ENCODE measurements around the gene NECTIN1.
A peak's percentile ranks its signal among the peaks of the same experiment; 100 is the strongest.

The NECTIN1 gene

DNA sequence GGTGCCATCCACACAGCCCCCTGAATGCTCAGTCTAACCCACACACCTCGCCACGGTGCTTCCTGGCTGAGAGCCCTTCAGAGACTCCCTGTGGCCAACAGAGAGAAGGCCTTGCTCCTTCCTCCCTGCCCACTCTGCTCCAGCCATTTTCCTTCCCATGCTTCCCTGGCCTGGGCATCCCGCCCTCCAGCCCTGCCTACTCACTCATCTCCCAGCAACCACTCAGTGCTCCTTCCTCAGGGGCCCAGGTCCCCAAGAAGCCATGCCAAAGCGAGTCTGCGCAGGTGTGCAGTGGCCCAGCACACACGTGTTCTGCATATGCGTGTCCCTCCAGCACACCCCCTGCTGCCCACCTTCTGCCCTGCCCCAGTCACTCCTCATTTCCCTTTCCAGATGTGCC, 56.4 kb downstream of the NECTIN1 start:
- no peak for DNase-seq (ENCODE audit: low read depth in 2 of 2)

DNA sequence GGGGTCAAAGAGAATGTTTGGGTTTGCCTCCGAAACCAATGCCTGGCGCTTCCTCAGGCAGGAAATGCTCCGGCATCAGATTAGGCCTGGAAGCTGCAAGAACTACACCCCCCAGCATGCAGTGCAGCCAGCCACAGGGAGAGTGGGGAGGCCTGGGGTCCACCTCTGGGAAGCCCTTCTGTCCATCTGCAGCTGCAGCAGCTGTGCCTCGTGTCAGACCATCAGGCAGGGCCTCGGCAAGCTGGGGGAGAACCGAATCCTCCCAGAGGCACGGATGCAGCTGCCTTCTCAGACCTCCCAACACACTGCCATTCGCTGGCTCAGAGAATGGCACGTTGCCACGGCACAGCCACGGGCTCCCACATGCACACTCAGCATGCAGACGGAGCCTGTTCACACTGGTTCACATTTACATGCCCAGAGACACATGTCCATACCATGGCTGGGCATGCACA, 57.4 kb downstream of the NECTIN1 start:
- no peak for DNase-seq (ENCODE audit: low read depth in 2 of 2)

DNA sequence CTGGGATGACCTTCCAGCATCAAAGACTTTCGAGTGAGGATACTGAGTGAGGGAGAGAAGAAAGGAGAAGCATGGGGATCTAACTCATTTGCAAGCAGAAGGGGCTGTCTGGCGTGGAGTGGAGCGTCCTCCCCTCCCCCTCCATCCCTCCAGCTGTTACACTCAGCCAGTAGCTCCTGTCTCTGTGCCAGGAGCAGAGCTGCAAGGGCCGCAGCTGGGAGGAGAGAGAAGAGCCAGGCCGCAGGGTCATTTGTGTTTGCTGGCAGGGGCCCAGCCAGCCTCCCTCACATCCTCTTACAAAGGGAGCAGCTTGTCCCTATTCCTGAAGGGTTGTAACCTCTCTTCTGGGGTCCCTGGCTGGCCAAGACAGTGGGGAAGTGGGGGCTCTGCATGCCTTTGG, 57.9 kb downstream of the NECTIN1 start:
- DNase-seq (ENCODE audit: low read depth in 2 of 2): no peak

DNA sequence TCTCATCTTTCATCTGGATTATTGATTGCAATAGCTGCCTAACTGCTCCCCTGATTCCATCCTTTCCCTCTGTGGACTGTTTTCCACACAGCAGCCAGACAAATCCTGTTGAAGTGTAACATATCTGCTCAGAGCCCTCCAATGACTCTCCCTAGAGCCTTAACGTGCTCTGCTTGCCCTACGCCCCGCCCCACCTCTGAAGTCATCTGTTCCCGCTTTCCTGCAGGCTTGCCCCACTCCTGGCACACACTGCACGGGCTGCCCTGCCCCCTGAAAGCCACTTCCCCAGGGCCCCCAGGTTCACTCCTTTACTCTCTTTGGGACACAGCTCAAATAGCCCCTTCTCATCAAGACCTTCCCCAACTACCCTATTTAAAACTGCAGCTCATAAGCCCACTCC, 59.5 kb downstream of the NECTIN1 start:
- no peak for DNase-seq (ENCODE audit: low read depth in 2 of 2)

DNA sequence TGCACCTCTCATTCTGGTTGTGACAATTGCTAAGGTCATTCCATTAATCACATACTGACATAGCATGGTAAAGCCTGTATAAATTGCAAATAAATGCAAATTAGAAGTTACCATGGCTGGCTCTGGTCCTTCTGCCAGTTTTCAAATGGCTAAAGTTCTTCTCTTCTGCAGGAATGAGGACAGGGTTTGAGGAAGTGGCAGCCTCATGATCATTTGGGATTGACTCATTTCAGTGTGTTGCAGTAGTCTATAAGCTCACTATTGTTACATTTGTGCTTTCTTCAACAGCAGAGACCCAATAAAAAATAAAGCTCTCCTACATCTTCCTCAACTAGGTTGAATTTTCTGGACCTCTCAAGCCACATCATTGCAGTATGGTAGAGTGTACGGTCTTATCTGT, 60.3 kb downstream of the NECTIN1 start:
- DNase-seq (ENCODE audit: low read depth in 2 of 2): no peak

DNA sequence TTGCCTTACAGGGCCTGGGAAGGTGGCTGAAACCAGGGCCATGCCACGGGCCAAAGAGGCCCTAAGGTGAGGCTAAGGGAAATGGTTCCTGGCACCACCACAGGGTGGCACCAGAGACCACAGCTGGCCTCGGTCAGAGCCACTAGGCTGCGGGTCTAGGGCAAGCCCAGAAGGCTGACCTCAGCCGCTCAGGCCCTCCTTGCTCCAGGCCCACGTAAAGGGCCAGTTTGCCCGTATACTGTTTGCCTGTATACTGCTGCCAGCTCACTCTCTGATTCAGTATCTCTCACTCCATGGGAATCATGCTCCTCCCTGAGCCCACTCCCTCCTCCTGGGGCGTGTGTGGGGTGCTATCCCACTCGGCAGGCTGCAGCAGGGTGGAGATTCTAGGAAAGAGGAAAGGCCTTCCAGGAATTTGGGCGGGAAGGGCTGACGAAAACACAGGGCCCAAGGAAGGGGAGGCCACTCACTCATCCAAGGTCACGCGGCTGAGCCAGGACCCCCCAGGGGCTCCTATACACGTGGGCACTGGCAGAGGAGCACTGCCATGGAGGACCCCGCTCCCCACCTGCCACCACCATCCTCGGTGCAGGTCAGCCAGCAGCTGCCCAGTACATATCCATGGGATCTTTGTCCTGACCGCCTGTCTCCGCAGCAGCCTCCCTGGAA, 62.4 kb downstream of the NECTIN1 start:
- DNase-seq (ENCODE audit: low read depth in 2 of 2): peak; percentile 11 to 19

DNA sequence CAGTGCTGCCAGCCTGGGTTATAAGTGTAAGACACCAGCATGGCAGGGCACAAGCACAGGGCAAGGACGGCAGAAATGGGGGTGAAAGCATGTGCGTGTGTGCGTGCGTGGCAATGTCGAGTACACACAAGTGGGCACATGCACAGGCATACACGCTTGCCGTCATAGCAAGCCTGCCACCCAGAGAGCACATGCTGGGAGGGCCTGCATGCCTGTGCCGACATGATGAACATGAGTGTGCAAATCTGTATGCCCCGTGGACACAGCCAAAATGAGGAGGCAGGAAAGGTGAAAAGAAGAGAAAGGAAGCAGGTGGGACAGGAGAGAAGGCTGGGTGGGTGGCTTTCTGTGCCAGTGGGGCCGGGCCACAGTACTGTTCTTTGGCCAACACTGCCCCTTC, 62.9 kb downstream of the NECTIN1 start:
- no peak for DNase-seq (ENCODE audit: low read depth in 2 of 2)

DNA sequence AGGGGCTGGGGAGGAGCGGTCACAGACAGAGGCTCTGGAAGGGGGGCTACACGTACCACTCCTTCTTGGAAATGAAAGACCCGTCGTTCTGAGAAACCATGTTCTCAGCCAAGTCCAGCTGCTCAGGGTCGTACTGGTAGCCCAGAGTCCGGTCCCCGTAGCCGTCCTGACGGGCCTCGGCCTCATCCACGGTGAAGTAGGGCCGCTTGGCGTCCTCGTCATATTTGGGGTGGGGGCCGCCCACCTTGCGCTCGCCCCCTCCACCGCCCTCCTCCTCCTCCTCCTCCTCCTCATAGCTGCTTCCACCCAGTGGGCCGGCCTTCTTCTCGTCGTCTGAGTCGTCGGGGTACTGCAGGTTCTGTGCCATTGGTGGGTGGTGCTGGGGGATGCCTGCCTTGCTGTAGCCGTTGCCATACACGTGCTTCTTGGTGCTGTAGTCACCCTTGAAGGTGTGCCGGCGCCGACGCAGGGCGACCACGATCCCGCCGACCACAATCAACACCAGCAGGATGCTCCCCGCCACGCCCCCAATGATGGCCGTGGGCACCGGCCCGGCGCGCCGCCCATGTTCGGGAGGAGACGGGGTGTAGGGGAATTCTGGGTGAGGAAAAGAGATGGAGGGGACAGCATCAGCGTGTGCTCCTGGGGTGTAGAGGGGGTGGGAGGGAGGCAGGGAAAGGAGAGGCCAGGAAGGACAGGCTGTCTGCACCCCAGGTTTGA, 64.1 kb downstream of the NECTIN1 start:
- DNase-seq (ENCODE audit: low read depth in 2 of 2): no peak

DNA sequence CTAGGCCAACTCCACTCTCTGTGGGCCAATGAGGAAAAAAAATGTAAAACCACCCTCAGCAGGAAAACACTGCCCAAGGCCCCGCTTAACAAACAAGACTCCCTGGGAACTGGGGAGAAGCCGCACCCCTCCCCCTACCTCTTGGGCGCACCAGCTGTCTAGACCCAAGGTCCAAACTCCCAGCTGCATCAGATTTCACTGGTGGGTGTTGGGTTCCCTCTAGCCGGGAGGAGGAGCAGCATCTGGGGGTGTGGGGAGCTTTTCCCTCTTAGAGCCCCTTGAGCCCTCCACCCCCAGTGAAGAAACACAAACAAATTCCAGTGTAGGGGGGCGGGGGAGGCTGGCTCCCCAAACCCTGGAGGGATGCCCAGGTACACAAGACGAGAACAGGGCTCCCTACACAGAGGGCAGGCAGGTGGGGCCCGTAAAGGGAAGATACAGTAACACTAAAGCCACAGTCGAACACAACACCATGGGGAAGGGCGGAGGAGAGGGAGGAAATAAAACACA, 64.9 kb downstream of the NECTIN1 start:
- no peak for DNase-seq (ENCODE audit: low read depth in 2 of 2)

DNA sequence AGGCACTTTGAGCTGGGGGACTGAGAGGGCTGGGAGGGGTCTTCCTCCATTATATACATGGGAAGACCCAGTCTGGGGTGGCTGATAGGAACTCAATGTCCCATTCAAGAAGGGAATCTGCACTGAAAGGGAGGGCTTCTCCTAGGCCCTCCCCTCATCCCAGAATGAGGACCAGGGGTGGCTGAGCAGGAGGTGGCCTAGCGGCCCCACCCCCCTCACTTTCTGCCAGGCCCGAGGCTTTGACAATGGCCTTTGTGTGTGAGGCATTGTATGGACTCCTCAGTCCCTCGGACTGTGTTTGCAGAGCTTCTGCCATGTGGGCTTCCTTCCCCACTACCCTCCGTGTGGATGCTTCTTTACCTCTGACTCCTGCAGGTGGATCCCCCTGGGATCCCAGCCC, 65.7 kb downstream of the NECTIN1 start:
- no peak for DNase-seq (ENCODE audit: low read depth in 2 of 2)

DNA sequence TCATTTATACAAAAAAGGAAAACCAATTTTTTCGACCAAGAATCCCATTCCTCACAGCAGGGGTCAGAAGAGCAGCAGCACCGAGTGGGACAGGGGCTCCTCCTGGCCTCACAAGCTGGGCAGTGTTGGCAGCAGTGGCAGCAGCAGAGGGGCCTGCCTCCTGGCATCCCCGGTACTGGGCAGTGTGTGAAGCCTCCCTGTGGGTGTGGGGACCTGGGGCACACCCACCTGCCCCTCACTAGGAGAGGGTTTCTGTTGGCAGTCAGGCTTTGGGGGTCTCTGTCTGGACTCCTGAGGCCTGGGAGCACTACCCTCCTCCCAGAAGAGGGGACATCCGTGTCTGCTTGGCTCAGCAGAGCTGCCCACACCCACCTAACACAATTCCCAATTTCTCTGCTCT, 67.8 kb downstream of the NECTIN1 start:
- no peak for DNase-seq (ENCODE audit: low read depth in 2 of 2)

DNA sequence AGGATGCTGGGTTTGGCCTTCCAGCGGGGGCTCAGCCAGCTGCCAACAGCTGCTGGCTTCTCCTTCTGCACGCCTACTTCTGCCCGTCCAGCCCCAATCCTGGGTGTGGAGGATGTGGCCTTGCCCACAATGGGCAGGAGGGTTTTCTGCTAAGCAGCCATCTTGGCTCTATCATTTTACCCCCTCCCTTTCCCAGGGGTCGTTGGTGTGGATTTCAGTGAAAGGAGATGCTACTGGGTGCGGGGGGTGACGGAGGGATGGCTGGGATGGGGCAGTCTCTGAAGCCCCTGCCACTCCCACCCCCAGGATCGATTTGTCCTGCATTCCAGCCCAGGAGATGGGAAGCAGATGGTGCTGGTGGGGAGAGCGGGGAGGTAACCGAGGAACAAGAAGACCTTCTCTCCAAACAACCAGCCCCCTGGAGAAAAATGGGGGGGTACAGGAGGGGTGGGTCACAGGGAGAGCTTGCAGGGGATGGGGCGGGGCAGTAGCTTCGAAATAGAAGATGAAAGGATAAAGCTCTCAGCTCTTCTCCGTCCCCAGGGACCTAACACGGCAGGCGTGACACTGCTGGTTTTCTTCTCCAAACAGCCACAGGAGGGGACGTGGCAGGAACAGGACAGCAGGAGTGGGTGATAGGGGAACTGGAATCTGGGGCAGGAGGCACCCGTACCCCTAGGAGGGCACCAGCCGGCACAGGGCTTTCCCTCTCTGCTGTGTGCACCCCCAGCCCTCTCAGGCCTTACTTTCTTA, 68.9 kb downstream of the NECTIN1 start:
- DNase-seq (ENCODE audit: low read depth in 2 of 2): no peak

DNA sequence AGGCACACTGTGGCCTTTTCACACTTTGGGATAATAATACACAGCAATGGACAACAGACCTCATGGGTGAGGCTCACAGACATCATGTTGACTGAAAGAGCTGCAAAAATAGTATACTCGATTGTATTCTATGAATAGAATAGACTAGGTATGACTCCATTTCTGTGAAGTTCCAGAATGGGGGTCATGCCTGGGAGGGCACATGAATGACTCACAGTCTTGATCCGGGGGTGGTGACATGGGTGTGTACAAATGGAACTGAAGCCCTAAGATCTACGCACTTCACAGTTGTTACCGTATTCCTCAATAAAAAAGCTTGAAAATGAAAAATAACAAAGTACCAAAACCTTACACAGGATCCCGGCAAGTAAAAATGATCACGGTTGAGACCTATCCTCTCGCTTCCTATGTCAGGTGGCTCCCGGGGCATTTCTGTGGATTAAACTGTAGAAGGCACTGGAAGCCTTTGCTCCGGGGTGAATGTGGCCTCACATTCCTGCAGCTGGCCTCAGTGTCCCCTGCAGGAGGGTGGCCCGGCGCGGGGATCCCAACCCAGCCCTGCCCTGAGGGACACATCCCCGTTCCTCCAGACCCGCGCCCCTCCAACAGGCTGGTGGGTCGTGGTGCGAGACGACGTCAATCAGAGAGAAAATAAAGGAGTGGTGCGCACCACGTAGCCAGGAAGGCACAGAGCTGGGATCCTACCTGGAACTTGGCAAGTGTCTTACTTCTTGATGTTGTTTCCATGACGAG, 75.9 kb downstream of the NECTIN1 start:
- DNase-seq (ENCODE audit: low read depth in 2 of 2): no peak

DNA sequence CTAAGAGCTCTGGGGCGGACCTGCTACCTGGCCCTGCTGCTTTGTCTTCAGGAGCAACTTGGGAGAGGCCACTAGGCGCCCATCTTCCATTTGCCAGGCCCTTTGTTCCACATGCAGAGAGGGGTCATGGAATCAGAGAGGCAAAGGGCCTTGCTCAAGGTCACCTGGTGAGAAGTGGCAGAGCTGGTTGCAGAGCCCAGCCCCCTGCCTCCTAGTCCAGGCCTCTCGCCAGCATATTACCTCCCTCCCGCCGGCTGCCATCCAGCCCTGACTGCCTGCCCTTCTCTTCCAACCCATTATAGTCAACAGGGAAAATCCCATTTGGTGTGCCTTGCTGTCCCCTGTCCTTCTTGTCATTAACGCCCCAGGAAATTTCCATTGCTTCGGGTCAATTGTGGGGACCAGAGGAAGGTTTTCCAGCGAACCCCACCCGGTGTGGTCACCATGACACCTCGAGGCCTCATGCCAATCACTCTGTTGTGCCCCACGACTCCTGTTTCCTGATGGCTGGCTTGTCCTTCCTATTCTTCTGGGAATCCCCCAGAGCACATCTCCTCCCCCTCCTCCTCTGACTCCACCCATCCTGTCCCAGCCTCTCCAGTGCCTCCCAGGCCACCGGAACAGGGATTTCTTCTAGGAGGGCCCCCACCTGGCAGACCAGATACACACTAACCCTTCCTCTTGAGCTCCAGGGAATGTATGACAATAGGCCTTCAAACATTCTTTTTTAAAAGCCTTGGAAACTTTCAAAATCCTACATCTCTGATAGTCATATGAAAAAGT, 77.0 kb downstream of the NECTIN1 start:
- DNase-seq (ENCODE audit: low read depth in 2 of 2): no peak

DNA sequence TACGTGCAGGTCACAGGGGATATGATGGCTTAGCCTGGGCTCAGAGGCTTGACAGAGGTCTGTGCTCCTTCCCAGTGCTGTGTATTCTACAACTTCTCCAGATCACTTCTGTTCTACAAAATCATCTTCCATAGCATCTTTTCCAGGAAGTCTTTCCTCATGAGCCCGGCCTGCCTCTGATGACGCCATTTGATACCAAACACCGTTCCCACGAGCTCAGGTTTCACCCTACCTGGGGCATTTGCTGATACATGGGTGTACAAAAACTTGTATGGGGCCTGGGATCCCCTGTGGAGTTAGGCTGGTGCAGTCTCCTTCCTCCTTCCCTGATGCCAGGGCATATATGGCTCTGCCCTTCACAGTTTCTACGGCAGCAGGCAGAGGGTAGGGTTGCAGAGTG, 78.7 kb downstream of the NECTIN1 start:
- DNase-seq (ENCODE audit: low read depth in 2 of 2): no peak

DNA sequence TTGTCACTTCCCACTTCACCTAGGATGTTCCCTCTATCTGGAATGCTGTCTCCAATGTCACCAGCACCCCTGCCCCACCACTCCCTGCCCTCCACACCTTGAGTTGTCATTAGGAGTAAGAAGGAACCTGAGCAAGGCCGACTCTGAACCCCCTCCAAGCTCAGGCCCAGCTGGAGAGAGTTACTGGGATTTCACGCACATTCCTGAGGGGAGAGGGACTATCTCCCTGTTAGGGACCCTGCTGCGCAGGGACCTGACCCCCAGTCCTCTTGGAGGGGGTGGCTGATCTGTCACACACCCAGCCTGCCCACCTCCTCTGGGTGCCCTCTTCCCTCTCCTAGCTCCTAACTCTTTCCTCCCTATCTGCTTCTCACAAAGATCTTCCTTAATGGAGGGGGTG, 81.7 kb downstream of the NECTIN1 start:
- DNase-seq (ENCODE audit: low read depth in 2 of 2): no peak

DNA sequence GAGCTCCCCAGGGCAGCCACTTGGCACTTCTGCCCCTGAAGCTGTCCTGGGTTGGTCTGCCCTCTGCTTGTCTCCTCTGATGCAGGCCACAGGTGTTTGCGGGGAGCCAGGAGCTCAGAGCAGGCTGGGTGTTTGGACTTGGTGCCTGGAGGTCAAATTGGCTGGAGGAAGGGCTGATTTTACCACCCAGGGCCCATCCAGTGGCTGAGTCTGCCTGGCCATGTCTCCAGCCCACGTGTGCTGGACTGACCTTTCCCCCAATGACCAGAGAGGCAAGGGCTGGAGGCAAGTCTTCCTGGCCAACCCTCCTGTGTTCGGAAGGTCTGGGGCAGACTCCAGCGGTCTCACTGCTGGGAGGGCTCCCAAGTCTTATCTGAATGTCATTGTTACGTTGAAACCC, 84.0 kb downstream of the NECTIN1 start:
- no peak for DNase-seq (ENCODE audit: low read depth in 2 of 2)

DNA sequence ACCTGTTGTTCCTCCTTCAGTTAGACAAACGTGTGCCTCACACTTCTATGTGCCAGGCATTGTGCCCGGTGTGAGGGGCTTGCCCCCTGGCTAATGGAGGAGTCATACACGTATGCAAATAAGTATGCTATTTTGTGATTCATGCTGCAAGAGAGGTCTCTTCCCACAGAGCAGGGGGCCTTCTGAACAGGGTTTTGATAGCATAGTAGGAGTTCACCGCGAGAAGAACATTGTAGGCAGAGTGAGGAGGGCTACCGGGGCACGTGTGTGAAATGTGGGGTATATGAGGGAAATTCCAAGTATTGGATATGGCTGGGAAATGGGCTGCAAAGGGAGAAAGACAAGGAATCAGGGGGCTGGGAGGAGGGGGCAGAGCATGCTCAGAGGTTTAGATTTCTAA, 84.5 kb downstream of the NECTIN1 start:
- DNase-seq (ENCODE audit: low read depth in 2 of 2): no peak

DNA sequence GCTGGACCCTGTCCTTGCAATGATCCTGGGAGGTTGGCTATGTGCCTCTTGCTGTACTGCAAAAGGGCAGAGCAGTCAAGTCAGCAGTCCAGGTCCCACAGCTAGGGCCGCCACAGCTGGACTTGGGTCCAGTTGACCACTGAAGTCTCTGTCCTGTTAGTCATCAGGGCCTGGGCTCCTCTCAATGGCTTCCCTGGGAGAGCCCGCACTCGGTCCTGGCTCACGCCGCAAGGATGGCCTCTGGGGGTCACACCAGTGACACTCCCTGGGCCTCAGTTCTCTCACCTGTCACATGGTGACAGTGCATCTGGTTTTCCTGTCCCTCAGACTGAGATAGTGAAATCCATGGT, 85.1 kb downstream of the NECTIN1 start:
- DNase-seq (ENCODE audit: low read depth in 2 of 2): no peak

DNA sequence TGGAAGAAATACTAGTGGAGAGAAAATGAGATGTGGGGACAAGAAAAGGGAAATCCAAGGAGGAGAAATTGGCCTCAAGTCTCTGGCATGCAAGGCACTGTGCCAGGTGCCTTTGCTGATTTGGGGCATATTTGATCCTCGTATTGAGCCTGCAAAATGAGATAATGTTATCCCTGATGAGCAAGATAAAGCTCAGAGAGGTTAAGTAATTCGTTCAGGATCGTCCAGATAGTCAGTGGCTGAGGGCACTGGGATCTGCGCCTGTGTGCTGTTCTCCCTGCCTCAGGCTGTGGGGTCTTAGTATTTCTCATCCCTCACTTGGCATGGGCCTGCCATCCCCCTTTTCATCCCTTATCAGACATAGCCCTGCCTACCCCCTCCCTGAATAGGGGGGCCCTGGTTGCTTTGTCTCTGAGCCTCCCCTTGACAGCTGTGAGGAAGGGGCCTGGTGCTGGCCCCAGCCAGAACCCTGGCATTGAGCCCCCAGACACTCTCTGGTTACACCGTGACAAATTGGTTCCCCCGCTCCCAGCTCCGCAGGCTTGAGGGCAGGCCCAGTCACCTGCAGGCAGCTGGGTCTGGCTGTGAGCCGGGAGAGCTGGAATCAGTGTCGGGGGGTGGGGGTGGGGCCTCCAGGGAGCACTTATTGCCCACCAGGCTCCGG, 85.7 kb downstream of the NECTIN1 start:
- no peak for DNase-seq (ENCODE audit: low read depth in 2 of 2)

All from stimulated activated CD8-positive, alpha-beta memory T cell treated with anti-CD3 and anti-CD28 coated beads, Interleukin-15, amount 100 ng/mL, for 4 hours (primary cell).